NCI-H345 treated with DMSO at 0.1 percent for 48 hours (cell line): ENCODE data around the gene WDR5.

Experiments
- DNase-seq: peaks from one replicate; lab custom pipeline; 2025; ENCODE audit not compliant: unreplicated experiment; lab: John Stamatoyannopoulos, UW

Gene WDR5

GRCh38 chr9:134157378-134157885, 21.6 kb downstream of the WDR5 start:
- no peak for DNase-seq

DNA sequence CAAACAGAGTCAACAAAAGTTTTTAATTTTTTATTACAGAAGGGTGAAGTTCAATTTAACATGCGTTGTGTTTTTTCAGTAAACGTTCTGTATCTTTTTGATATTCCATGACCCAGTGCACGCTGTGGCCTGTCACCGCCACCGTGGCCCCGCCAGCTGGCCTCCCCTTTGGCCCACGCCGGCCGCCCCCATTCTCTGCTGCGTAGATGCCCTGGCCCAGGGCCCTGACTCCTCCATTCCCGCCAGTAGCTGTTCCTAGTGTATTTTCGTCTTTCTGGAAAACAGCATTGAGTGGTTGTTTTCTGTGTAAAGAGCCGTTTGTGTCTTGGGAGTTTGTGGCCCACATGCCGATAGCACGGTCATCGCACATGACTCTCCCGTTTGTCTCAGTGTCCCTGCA, 22.4 kb downstream of the WDR5 start:
- no peak for DNase-seq

DNA sequence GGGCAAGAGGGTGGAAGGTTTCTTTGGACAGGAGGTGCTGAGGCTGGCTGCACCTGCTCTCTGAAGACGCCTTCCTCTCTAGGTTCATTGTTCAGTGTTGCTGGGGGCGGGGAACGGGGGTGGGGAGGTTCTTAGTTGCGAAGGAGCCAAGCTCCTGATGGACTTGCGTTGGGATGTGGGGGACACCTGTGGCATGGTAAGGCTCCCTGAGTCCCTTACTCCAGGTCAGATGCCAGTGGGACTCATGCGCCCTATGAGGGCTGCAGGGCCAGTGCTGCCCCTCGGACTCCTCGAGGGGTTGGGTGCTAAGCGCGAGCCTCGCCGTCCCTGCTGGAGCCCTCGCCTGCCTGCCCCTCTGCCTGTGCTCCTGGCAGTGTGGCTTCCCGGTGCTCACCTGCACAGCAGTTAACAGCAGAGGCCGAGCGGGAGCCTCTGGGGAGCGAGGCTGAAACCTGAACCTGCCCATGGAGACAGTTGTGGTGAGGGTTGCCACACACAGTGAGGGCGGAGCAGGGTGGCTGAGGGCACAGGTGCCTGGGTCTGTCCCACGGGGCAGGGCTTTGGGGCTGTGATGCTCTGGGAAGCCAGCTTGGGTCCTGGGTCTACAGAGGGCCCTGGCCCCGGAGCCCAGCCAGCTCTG, 23.0 kb downstream of the WDR5 start:
- no peak for DNase-seq

DNA sequence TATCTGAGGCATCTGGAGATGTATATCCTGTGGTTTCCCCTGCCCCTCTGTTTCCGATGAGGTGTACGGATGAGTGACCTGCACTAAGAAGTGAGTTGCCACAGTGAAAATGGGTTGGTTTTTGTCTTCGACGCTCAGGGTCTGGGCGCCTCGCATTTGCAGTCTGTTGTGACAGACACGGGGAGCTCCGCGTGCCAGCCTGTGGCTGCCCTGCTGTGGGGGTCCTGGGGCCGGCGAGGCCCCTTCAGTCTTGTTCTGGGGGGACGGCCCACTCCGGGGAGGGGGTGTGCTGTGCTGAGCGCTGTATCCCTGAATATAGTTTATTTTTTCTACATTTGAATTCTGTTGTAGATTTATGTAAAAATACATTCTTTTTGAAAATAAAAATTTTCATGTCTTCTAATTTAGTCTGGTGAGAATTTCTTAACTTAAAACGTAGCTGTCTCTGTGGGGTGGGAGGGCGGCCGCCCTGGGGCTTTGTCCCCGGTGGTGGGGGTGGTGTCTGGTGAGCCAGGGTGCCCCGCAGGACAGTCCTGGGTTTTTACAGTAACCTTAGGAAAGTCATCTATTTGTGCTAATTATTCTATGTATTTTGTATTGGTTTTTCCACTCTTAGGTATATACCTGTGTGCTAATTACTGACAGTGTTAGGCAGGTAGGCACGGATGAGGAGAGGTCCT, 23.8 kb downstream of the WDR5 start:
- no peak for DNase-seq

DNA sequence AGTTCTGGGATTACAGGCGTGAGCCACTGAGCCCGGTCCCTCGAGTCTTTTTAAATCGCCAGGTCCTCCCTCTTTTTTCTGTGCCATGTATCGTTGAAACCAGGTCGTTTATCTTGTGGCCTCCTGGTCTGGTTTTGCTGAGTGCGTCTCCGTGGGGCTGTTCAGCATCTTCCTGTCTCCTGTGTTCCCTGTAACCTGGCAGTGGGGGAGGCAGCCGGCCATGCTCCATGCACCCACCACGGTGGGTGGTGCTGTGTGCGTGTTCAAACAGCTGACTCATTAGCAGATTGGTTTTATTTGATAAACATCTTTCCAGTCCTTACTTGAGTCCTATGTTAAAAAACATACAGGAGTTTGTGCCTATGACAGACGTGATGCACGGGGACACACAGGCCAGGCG, 25.8 kb downstream of the WDR5 start:
- DNase-seq = no peak

DNA sequence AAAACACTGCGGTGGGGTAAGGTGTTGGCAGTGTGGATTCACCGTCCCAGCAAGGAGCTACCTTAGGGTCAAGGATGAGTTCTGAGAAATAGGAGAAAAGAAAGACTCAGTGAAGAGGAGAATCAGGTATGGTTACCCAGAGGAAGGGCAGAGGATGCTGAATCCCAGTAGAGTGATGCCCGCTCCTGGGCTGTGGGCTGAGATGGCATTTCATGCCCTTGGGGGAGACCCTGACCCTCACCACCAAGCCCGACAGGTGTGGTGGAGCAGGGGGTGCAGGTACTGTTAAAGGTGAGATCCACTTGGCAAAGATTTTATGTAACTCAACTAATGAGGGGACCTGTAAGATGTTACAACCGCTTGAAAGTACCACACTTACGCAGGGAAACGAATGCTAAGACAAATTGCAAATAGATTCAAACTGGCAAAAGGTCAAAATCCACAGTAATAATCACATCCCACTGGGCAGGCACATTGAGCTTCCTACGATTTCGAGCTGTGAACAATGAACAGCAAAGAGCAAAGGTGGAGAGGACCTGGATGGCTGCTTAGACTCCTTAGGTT, 26.4 kb downstream of the WDR5 start:
- no peak for DNase-seq

GRCh38 chr9:134162926-134163370, 27.1 kb downstream of the WDR5 start:
- no peak for DNase-seq

GRCh38 chr9:134163371-134164196, 27.7 kb downstream of the WDR5 start:
- DNase-seq = no peak

DNA sequence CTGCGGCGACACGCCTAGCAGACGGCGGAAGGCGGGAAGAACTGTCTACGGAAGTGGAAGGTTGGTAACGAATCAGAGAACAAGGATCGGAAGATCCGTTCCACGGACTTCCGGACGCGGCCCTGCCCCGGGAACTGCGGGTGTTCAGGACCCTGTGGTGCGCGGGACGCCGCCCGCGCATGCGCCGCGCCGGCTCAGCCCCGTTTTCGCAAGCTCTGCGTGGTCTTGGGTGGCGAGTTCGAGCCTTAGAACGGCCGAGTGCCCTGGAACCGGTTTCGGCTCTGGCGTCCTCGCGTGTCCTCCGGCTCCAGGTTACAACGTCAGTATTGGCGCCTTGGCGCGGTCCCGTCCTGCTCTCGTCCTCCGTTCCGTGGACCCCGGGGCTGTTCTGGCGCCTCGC, 29.0 kb downstream of the WDR5 start:
- no peak for DNase-seq

- no peak for DNase-seq
Observed at GRCh38 chr9:134165357-134166315, 29.8 kb downstream of the WDR5 start.

- no peak for DNase-seq
Observed at GRCh38 chr9:134166374-134166773, 30.5 kb downstream of the WDR5 start.

- no peak for DNase-seq
Observed at GRCh38 chr9:134167530-134167931, 31.6 kb downstream of the WDR5 start.

DNA sequence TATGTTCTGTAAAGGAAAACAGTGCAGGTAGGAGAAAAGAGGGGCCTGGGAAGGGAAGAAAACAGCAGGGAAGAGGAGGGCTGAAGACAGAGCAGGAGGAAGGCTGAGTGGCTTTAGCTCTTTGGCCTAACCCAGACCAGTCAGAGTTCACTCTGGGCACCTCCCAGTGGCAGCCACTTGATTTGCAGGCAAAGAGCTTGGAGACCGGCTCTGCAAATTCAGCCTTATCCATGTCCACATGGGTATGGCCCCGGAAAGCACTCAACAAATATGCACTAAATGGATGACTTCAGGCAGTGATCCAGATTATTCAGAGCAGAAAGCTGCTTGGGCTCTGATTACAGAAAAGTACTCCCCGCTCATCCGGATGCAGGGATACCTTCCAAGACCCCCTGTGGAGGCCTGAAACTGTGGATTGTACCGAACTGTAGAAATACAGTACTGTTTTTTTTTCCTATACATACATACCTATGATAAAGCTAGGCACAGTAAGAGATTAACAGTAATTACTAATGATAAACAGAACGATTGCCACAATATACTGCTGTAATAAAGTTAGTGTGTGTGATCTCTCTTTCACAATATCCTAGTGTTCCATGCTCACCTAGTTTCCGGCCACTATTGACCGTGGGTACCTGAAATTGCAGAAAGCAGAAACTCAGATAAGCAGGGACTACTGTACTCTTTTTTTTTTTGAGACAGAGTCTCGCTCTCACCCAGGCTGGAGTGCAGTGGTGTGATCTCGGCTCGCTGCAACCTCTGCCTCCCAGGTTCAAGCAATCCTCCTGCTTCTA, 33.1 kb downstream of the WDR5 start:
- no peak for DNase-seq

GRCh38 chr9:134169724-134170401, 34.0 kb downstream of the WDR5 start:
- DNase-seq = no peak

DNA sequence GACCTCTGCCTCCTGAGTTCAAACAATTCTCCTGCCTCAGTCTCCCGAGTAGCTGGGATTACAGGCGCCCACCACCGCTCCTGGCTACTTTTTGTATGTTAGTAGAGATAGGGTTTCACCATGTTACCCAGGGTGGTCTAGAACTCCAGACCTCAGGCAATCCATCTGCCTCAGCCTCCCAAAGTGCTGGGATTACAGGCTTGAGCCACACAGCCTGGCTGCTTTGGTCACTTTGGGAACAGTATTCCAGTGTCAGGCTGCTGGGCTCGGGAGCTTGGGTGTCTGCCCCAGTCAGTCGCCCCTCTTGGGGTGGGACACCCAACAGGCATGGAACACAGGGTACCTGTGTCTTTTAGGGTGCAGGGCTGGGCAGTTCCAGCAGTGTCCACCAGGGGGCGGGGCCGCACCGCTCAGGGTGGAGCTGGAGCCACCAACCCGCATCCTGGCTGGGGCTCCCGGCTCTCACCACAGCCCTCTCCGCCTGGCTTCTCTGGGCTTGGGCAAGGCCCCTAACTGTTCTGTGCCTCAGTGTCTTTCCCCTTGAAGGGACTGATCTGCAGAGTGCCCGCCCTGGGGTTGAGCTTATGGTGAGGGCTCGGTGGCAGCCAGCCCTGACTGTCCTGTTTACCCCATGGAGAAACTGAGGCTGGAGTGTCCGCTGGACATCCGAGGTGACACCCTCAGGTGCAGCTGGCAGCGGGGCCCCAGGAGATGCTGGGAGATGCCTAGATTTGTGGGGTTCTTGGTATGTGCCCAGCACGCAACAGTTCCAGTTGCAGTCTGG, 34.8 kb downstream of the WDR5 start:
- DNase-seq = no peak

- DNase-seq = no peak
Observed at GRCh38 chr9:134171316-134172197, 35.7 kb downstream of the WDR5 start.
